ENCODE results near the gene SPAG17.

GRCh38 chr1:118013336-118013735 is 171.7 kb downstream of the SPAG17 start:
- no peak for TF ChIP-seq POLR2AphosphoS5 (IDR thresholded peaks at IDR 0.05; ENCODE audit: low read depth, low read length)
- TF ChIP-seq, protein P1, sequence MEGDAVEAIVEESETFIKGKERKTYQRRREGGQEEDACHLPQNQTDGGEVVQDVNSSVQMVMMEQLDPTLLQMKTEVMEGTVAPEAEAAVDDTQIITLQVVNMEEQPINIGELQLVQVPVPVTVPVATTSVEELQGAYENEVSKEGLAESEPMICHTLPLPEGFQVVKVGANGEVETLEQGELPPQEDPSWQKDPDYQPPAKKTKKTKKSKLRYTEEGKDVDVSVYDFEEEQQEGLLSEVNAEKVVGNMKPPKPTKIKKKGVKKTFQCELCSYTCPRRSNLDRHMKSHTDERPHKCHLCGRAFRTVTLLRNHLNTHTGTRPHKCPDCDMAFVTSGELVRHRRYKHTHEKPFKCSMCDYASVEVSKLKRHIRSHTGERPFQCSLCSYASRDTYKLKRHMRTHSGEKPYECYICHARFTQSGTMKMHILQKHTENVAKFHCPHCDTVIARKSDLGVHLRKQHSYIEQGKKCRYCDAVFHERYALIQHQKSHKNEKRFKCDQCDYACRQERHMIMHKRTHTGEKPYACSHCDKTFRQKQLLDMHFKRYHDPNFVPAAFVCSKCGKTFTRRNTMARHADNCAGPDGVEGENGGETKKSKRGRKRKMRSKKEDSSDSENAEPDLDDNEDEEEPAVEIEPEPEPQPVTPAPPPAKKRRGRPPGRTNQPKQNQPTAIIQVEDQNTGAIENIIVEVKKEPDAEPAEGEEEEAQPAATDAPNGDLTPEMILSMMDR (IDR thresholded peaks at IDR 0.05) = no peak
